A549 (cell line): Measurements from ENCODE around the gene MEPE. TPM values are rescaled to one million over a fixed set of nuclear protein-coding genes. Genes with fewer than 3 reads are reported as not detected.

Experiments
- ATAC-seq, 2 experiments: fragments of 200-7000 bp in 1 of 2; fragments of >200 bp in 1 of 2; cut with Nextera tagmentation in 1 of 2; cut with Tn5 transposase in 1 of 2; 3 replicates each; pipeline versions ENCODE4 v1.8.0 to v1.9.1; 2018 to 2020; ENCODE audit warnings: mild to moderate bottlenecking in 1 of 2, moderate library complexity in 1 of 2
- CTCF ChIA-PET: fragments of 300-600 bp; sonication (Branson Sonifier 250); formaldehyde crosslinking; extraction: SDS; loops from one replicate; lab custom pipeline; 2021; ENCODE audit warnings: antibody characterized with exemption, inconsistent platforms; lab: Yijun Ruan, JAX
- POLR2A ChIA-PET: fragments of 350-600 bp; formaldehyde crosslinking; extraction: SDS; loops from one replicate; lab custom pipeline; 2021; ENCODE audit warnings: antibody characterized with exemption, inconsistent platforms; lab: Yijun Ruan, JAX
- DNase-seq, 2 experiments: peaks; one replicate each; pipeline versions ENCODE4 v3.0.0 to v3.0.0-alpha.2; 2011 to 2016; ENCODE audit warnings: low read depth in 1 of 2, low spot score in 1 of 2
- FAIRE-seq: peaks from 2 replicates; lab custom pipeline; 2011; peaks lifted over from hg19 to GRCh38; lab: Jason Lieb, UNC
- H3K27ac ChIP-seq, 2 experiments: fragments of >200 bp; sonication (Bioruptor Twin); formaldehyde crosslinking; 3 replicates each; pipeline ENCODE4 v1.5.1; 2016 to 2017
- H3K4me1 ChIP-seq: fragments of >200 bp; sonication (Bioruptor Twin); formaldehyde crosslinking; 3 replicates; pipeline ENCODE4 v1.6.1; 2016
- H3K4me2 ChIP-seq: fragments of >200 bp; sonication (Bioruptor Twin); formaldehyde crosslinking; 3 replicates; pipeline ENCODE4 v1.6.1; 2016
- H3K4me3 ChIP-seq: fragments of >200 bp; sonication (Bioruptor Twin); formaldehyde crosslinking; 3 replicates; pipeline ENCODE4 v1.5.1; 2016
- H3K9me3 ChIP-seq: fragments of >200 bp; sonication (Bioruptor Twin); formaldehyde crosslinking; 3 replicates; pipeline ENCODE4 v1.6.1; 2016
- BHLHE40 ChIP-seq: IDR thresholded peaks from 2 replicates; pipeline ENCODE4 v1.6.1; 2012; ENCODE audit warnings: low read depth, low read length, inconsistent platforms
- CEBPB ChIP-seq, 2 experiments: fragments of >200 bp in 1 of 2; sonication (Bioruptor Twin) in 1 of 2; formaldehyde crosslinking in 1 of 2; IDR thresholded peaks; 2 replicates each; pipeline ENCODE4 v1.6.1; 2012 to 2016
- CHD4 ChIP-seq: fragments of 200-600 bp; sonication (generic); IDR thresholded peaks from 2 replicates; pipeline ENCODE4 v1.6.1; 2016; ENCODE audit warnings: antibody characterized with exemption, mild to moderate bottlenecking, borderline replicate concordance
- E2F6 ChIP-seq: IDR thresholded peaks from 2 replicates; pipeline ENCODE4 v1.6.1; 2012; ENCODE audit warnings: low read depth, borderline replicate concordance
- EHMT2 ChIP-seq: fragments of 200-600 bp; sonication (generic); IDR thresholded peaks from 2 replicates; pipeline ENCODE4 v1.6.1; 2016; ENCODE audit warnings: antibody characterized with exemption, low read depth, mild to moderate bottlenecking, moderate library complexity
- ELK1 ChIP-seq: fragments of 150-350 bp; IDR thresholded peaks from 2 replicates; pipeline ENCODE4 v1.6.1; 2014; ENCODE audit warnings: low read depth, mild to moderate bottlenecking, low read length
- EP300 ChIP-seq, 2 experiments: fragments of >200 bp; sonication (Bioruptor Twin); formaldehyde crosslinking; IDR thresholded peaks; 2 replicates in 1 of 2; 3 replicates in 1 of 2; pipeline ENCODE4 v1.6.1; 2016 to 2017
- ESRRA ChIP-seq: fragments of 150-350 bp; IDR thresholded peaks from 2 replicates; pipeline ENCODE4 v1.6.1; 2014; ENCODE audit warnings: mild to moderate bottlenecking, low read length, borderline replicate concordance
- HDAC2 ChIP-seq: fragments of 200-600 bp; sonication (generic); IDR thresholded peaks from 2 replicates; pipeline ENCODE4 v1.6.1; 2016
- HOXA7 ChIP-seq: fragments of 250-450 bp; sonication (Bioruptor Pico); IDR thresholded peaks from 2 replicates; pipeline ENCODE4 v1.5.0; 2020; ENCODE audit warnings: mild to moderate bottlenecking, moderate library complexity
- HOXB13 ChIP-seq: fragments of 250-450 bp; sonication (Bioruptor Pico); IDR thresholded peaks from 2 replicates; pipeline ENCODE4 v1.5.0; 2020; ENCODE audit warnings: low read depth, mild to moderate bottlenecking, moderate library complexity
- JUN ChIP-seq, 2 experiments: fragments of >200 bp; sonication (Bioruptor Twin); formaldehyde crosslinking; IDR thresholded peaks; 2 replicates in 1 of 2; 3 replicates in 1 of 2; pipeline ENCODE4 v1.6.1; 2016 to 2017
- JUNB ChIP-seq: fragments of >200 bp; sonication (Bioruptor Twin); formaldehyde crosslinking; IDR thresholded peaks from 2 replicates; pipeline ENCODE4 v1.6.1; 2016
- KDM5A ChIP-seq: fragments of 200-600 bp; sonication (generic); IDR thresholded peaks from 2 replicates; pipeline ENCODE4 v1.6.1; 2016; ENCODE audit warnings: antibody characterized with exemption, mild to moderate bottlenecking
- MYC ChIP-seq: IDR thresholded peaks from 2 replicates; pipeline ENCODE4 v1.6.1; 2012; ENCODE audit warnings: mild to moderate bottlenecking, inconsistent platforms, low read length, improper control_type of control experiment, borderline replicate concordance
- NFE2L2 ChIP-seq: fragments of 150-350 bp; conservative IDR thresholded peaks from 2 replicates; pipeline ENCODE4 v1.6.1; 2014; ENCODE audit warnings: low read length
- PBX3 ChIP-seq: IDR thresholded peaks from 2 replicates; pipeline ENCODE4 v1.6.1; 2012
- RCOR1 ChIP-seq: fragments of 150-350 bp; IDR thresholded peaks from 2 replicates; pipeline ENCODE4 v1.6.1; 2014; ENCODE audit warnings: antibody characterized with exemption, low read length, low read depth
- TP53 ChIP-seq: fragments of 250-450 bp; sonication (Bioruptor Pico); IDR thresholded peaks from 2 replicates; pipeline ENCODE4 v1.5.0; 2021; ENCODE audit warnings: mild to moderate bottlenecking, moderate library complexity
- ZC3H11A ChIP-seq: fragments of 450-650 bp; IDR thresholded peaks from 2 replicates; pipeline ENCODE4 v1.6.1; 2014; ENCODE audit warnings: antibody characterized with exemption, mild to moderate bottlenecking
- ZFP36 ChIP-seq: fragments of 450-650 bp; IDR thresholded peaks from 2 replicates; pipeline ENCODE4 v1.6.1; 2014; ENCODE audit warnings: borderline replicate concordance; ENCODE audit not compliant: partially characterized antibody
- ZNF302 ChIP-seq: fragments of 250-450 bp; sonication (Bioruptor Pico); IDR thresholded peaks from 2 replicates; pipeline ENCODE4 v1.9.0; 2021; ENCODE audit warnings: inconsistent platforms, mild to moderate bottlenecking, moderate library complexity
- ZSCAN20 ChIP-seq: fragments of 250-450 bp; sonication (Bioruptor Pico); IDR thresholded peaks from 2 replicates; pipeline ENCODE4 v1.8.0; 2022; ENCODE audit warnings: mild to moderate bottlenecking, moderate library complexity
- WGBS: methylation state at CpG from one replicate; pipeline ENCODE4 v1.1.6; 2017; ENCODE audit errors: missing lambda C conversion rate; 5-methylcytosine and 5-hydroxymethylcytosine counted together
- polyA plus RNA-seq, 4 experiments: library from polyadenylated mRNA; depleted of rRNA in 3 of 4; stranded (reverse); fragments of >200 nt; fragmentation: RNase III in 1 of 4; extraction: RNeasy Plus Mini Kit Qiagen cat#74134 plus additional on column Dnase treatment in 1 of 4; gene quantifications; 2 replicates in 3 of 4; 3 replicates in 1 of 4; pipeline ENCODE4 v1.2.3, GENCODE V29; 2011 to 2017
- TF ChIP-seq, protein P1 (sequence below): fragments of >200 bp; sonication (Bioruptor Twin); formaldehyde crosslinking; IDR thresholded peaks from 3 replicates; pipeline ENCODE4 v1.6.1; 2016

MEPE gene
- polyA plus RNA-seq, 2 of the 4 experiments (the other 2 are of a cell fraction): not detected

- ChIA-PET CTCF (interaction anchor here (0.6 to 1.8 kb wide), 4 partner anchors 7 to 23 kb away, joined by 3 to 9 read pairs (median 4); no protein-coding TSS in a partner anchor), POLR2A (no interaction called here)
- FAIRE-seq (no peak), ATAC-seq (no peak), DNase-seq (no peak)
- Histone ChIP-seq H3K9me3 (no peaks in the 10 kb centered on the region), H3K27ac (no peak overlapping the region), H3K4me2 (no peak overlapping the region), H3K4me1 (no peaks in the 10 kb centered on the region), H3K4me3 (no peak overlapping the region)
- TF ChIP-seq RCOR1 (no peak), ZNF302 (CRISPR knock-in tag) (no peak), PBX3 (no peak), HOXB13 (CRISPR knock-in tag) (no peak), E2F6 (no peak), JUNB (no peak), EHMT2 (no peak), JUN (IDR thresholded peaks at IDR 0.05) (no peak), CHD4 (no peak), EP300 (IDR thresholded peaks at IDR 0.05) (no peak), KDM5A (no peak), ZC3H11A (no peak), HDAC2 (no peak), HOXA7 (no peak), TP53 (no peak), ELK1 (no peak), MYC (no peak), ZSCAN20 (CRISPR knock-in tag) (no peak), CEBPB (IDR thresholded peaks at IDR 0.05) (no peak)
- TF ChIP-seq, protein P1, sequence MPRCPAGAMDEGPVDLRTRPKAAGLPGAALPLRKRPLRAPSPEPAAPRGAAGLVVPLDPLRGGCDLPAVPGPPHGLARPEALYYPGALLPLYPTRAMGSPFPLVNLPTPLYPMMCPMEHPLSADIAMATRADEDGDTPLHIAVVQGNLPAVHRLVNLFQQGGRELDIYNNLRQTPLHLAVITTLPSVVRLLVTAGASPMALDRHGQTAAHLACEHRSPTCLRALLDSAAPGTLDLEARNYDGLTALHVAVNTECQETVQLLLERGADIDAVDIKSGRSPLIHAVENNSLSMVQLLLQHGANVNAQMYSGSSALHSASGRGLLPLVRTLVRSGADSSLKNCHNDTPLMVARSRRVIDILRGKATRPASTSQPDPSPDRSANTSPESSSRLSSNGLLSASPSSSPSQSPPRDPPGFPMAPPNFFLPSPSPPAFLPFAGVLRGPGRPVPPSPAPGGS: no peak
- WGBS: 71% methylated on average over 1 of the region's 1 CpG
These were observed 39.3 kb downstream of the MEPE start for GRCh38 chr4:87872028-87872427.

- CTCF ChIA-PET: interaction anchor here (0.8 to 1.2 kb wide), 3 partner anchors 21 to 67 kb away, joined by 3 read pairs; no protein-coding TSS in a partner anchor
- no peak overlapping the region for H3K4me3 ChIP-seq
- H3K9me3 ChIP-seq: no peaks in the 10 kb centered on the region
- 59% methylated on average over 2 of the region's 2 CpGs for WGBS
- no peak overlapping the region for H3K4me2 ChIP-seq
- FAIRE-seq: no peak
- H3K4me1 ChIP-seq: no peaks in the 10 kb centered on the region
- no peak overlapping the region for H3K27ac ChIP-seq
- POLR2A ChIA-PET: no interaction called here
- TF ChIP-seq ESRRA (no peak), HOXB13 (CRISPR knock-in tag) (no peak), BHLHE40 (no peak)
- TF ChIP-seq, all 56 proteins: peak for 0
- DNase-seq: no peak
- no peak for ATAC-seq
These were observed 42.4 kb downstream of the MEPE start for GRCh38 chr4:87875191-87875590.

GRCh38 chr4:87880106-87880505, 47.3 kb downstream of the MEPE start:
- DNase-seq: no peak
- ChIA-PET POLR2A (no interaction called here), CTCF (interaction anchor here (1.1 kb wide), 1 partner anchor 88 kb away, joined by 3 read pairs; no protein-coding TSS in a partner anchor)
- Histone ChIP-seq H3K27ac (no peak overlapping the region), H3K4me1 (no peaks in the 10 kb centered on the region), H3K4me3 (no peak overlapping the region), H3K4me2 (no peak overlapping the region), H3K9me3 (no peaks in the 10 kb centered on the region)
- 100% methylated on average over 1 of the region's 1 CpG for whole genome bisulfite sequencing
- no peak for TF ChIP-seq BHLHE40
- no peak for TF ChIP-seq TP53
- TF ChIP-seq EP300 (IDR thresholded peaks at IDR 0.05): no peak
- TF ChIP-seq ZFP36: no peak
- no peak for TF ChIP-seq JUN (IDR thresholded peaks at IDR 0.05)
- TF ChIP-seq NFE2L2: no peak
- no peak for FAIRE-seq
- no peak for ATAC-seq
